HG03460 (cell line): ENCODE results near the gene AGBL4.
"Not testable (repeated sequence)": the region's sequence is repeated elsewhere in the genome, so short reads cannot be mapped to it uniquely, and the experiment has no call there.

ENCODE experiments used
- ATAC-seq: cut with Tn5 transposase; IDR thresholded peaks from one replicate; pipeline ENCODE4 v1.9.1; 2021; ENCODE audit not compliant: unreplicated experiment

The AGBL4 gene

DNA sequence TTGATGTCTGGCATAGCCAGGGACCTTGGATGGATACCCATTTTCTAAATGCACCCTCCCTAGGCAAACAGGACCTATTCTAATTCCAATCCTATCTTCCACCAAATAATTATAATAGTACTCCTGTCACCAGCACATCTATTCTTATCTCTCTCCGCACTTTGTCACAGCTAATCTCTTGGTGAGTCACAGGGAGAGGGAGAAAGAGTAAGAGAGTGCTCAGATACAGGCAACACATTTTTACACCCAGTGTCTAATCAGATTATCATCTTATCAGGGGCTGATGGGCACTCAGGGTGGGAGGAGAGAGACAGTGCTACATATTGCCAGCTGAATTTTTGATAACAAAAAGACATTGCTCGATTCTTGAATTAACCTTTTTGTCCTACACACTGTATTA lies 972.1 kb downstream of the AGBL4 start:
- ATAC-seq, result no peak

DNA sequence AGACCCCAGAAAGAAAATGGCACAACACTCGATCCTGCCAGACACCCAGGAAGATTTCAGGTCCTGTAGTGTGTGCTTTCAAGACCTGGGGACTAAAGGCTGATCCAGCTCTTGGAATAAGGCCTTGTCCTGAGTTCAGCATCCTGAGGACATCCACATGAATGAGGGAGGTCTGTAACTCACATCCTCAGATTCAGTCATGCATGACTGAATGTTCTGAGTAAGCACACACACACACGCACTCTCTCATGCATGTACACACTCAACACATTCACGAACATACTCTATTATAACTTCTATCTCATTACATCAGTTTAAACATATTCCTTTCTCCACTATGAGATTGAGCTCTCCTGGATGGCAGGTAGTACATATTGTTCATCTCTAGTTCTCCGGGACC lies 973.7 kb downstream of the AGBL4 start:
- no peak for ATAC-seq

DNA sequence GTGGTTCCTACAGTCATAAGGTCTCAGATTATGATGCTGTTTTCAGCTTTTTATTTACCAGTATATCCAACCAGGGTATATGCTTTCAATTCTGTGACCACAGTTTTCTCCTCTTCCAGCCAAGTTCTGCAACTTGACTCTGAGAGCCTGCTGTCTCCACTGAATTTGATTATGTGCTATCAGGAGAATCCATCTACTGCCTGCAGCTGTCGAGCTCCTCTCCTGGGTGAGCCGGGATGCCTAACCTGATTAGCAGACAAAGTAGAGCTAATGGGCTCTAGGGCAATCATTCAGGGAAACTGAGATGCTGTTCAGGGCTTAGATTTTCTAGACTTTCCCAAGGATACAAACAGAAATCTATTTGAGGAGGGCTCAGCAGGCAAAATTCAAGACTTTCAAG lies 975.6 kb downstream of the AGBL4 start:
- ATAC-seq, result no peak

DNA sequence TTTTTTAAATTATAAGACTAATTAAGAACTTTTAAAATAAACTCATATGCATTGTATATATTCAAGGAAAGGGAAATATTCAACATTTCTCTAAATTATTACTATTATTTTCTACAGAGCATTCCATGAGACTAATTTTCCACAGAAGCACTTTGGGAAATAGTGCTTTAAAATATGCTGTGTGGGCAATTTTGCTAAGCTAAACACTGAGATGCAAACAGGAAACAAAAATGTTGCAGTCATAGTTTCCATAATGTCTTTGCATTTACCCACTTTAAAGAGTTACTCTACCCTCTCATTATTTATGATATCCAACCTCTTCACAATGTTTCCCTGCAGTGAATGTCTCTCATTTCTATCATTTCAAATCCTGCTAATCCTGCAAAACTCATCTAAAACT lies 977.4 kb downstream of the AGBL4 start:
- ATAC-seq, result no peak

DNA sequence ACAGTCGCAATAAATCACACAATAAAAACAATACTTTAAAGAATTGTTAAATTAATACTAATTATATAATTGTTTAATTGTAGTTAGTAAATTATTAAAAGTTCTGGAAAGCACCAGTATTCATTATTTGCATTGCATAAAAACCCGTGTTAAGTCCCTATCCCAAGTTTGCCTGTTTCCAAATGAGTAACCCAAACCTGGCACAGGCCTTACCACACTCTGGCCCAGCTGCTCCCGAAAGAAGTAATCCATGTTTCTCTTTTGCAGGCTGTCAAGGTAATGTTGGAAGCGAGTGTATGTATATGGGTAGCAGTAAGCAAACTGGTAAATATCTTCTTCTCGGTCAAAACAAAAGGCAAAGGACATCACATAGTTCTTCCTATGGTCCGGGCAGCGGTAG lies 978.4 kb downstream of the AGBL4 start:
- no peak for ATAC-seq

DNA sequence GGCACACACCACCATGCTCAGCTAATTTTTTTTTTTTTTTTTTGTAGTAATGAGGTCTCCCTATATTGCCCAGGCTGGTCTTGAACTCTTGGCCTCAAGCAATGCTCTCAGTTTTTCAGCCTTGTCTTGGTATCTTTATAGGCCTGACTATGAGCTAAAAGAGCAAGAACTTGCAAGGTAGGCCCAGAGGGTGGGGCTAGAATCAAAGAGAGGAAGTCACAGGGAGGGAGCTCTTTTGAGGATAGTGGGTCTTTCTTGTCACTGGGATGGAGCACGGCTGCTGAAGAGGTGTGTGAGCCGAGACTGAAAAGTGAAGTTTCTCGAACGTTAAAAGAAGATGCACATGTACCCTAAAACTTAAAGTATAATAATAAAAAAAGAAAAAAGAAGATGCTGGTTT lies 987.1 kb downstream of the AGBL4 start:
- ATAC-seq, result no peak

DNA sequence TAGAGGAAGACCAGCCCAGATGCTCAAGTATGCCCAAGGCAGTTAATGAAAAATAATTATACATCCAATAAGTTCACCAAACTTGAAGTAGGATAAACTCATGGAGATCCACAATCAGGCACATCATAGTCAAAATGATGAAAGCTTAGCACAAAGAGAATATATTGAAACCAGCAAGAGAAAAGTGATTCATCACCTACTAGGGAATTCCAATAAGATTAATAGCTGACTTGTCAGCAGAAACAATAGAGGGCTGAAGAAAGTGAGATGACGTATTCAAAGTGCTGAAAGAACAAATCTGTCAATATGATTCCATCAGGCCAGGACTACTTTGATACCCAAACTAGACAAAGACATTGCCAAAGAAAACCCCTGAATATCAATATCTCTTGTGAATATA lies 995.4 kb downstream of the AGBL4 start:
- ATAC-seq, result no peak

DNA sequence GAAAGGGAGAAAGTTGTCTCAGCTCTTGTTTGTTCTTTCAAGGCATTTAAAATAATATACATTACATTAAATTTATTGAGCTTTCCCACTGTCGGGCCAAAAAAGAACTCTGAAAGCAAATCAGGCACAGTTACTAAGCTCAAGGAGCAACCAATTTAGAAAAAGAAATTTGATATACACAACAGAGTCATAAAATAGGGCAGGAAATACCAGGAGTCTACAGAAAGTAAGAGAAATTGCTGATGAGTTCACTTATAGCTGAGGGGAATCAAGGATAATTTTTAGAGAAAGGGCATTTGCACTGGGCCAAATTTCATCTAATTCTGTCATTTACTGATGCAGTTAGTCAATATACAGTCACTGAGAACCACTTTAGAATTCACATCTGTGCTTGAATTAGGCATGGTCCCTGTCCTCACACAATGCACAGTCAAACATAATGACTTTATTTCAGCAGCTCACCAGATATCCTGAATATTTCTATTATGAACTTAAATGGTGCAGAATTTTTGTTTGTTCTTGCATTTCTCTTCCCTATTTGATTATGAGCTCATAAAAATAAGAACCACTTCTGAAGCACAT lies 997.4 kb downstream of the AGBL4 start:
- ATAC-seq, result no peak

DNA sequence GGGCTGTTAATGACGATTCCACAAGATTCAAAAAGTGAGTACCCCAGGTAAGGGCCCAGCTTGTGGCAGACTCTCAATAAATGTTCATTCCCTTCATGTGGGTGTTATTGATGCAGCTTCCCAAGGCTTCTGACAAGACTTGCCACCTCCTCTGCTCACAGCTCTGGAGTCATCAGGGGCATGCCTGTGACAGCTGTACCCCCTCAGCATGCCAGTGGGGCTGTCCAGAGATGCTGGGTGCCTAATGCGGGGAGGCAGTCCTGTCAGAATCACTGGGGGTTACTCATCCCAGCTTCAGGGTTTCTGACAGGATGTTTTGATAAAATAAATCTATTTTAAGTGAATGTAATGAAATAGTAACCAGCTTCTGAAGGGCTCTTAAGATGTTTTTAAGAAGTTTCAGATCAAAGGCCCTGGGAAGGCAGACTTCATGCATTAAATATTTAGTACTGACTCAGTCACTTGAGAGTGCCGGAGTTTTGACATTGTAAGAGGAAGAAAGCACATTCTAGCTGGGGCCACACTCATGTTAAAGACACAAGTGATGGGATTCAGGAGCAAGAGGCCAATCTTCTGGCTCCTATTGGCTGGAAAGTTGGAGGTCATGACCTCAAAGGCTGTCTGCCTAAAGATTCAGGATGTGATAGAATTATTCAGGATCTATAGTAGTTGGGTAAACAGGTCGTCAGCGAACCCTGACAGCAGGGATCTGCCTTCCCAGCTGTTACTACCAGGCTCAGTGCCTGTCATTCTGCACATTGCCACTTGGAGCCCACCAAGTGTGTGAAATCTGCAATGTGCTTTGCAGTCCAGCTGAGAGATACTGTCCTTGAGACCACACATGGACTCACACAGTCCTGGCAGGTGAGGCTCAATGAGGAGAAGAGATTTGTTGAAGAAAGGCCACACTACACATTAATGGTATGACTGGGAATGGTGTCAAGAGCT lies 1007.5 kb downstream of the AGBL4 start:
- no peak for ATAC-seq

DNA sequence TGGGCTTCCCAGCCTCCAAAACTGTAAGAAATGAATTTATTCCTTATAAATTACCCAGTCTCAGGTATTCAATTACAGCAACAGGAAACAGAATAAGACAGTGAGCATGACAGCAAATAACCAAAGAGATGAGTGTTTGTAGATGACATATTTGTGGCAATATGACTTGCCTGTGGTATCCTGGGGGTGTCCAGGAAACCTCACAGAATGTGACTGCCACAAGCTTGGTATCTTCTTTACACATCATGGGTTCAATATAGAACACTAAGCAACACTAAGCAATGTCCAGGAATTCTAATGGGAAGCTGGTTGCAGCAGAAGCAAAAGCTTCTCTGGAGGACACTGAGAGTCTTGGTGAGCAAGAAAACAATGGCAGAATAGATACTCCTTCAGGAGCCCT lies 1010.7 kb downstream of the AGBL4 start:
- ATAC-seq, result no peak

DNA sequence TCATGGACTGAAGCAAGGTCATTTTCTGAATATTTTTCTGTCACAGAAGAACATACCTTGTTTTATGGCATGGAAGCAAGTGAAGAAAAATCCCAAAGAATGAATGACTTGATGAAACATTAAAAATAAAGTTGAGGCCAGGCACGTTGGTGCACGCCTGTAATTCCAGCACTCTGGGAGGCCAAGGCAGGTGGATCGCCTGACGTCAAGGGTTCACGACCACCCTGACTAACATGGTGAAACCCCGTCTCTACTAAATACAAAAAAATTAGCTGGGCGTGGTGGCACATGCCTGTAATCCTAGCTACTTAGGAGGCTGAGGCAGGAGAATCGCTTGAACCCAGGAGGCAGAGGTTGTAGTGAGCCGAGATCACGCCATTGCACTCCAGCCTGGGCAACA lies 1020.8 kb downstream of the AGBL4 start:
- ATAC-seq, result not testable (repeated sequence)

DNA sequence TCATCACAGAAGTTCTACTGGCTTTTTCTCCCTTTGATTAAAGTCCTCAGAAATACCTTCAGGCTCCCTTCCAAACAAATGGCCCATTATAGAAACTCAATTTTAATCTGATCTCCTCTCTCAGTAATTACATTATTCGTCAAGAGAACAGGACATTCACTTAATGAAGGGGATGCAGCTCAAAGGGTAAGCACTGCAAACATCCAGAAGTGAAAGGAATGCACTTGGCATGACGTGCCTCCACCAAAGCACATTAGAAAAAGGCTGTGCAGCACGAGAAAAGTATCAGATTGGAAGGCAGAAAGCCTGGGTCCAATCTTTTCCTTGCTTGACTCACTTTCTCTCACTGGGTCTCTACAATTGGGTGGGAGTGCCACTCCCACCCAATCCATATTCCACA lies 1024.4 kb downstream of the AGBL4 start:
- ATAC-seq, result no peak

DNA sequence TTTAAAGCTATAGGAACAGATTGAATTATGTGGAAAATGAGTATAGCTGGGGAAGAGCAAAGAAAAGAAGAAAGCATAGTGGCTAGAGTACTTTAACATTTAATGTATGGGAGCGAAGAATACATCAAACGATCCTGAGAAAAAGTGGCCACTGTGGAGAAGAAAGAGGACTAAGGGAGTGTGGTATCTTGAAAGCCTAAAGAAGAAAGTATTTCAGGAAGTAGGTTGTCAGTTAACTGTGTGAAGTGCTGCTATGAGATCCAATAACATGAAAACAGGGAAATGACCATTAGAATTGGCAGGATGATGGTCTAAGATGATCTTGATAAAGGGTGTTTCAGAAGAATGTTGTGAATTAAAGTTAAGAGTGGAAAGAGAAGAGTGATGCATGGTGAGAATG lies 1027.4 kb downstream of the AGBL4 start:
- ATAC-seq, result no peak

DNA sequence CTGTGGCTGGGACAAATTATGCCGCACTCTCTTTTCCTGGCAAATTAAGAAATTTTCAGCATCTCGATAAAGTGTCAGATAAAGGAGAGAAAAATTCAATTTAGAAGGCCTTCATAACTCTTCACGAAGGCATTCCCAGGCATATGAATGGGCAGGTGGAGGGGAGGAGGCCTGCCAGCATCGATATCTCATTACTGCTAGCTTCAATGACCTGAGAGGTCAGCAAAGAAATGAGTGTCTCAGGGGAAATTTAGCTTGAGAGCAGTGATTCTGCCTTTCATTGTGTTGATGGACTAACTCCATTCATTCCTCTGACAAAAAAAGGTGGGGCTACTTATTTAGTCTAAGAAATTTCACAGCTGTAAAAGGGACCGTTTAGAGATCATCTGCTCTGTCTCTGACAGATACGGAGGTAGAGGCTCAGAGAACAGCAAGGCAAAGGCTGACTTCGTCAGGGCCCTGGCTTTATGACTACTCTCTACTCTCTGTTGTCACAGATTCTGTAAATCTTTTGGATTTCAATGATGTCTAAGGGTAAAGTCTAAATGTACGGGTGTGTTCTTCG lies 1035.0 kb downstream of the AGBL4 start:
- ATAC-seq, result no peak

DNA sequence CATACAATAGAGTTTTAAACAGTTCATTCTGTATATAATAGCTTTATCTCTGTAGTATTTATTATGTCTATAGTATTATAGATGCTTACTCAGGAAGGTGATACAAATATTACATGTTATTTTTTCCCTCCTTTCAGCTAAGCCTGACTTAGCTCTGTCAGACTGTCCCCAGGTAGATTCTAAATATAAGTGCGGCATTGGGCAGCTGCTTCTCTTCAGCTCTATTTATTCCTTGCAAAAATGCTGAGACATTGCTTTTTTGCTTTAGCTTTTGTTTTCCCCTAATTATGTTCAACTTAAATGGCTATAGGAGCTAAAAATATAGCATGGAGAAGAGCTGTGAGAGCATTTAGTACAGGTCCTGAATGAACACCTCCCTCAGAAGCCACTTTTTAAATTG lies 1043.8 kb downstream of the AGBL4 start:
- no peak for ATAC-seq

DNA sequence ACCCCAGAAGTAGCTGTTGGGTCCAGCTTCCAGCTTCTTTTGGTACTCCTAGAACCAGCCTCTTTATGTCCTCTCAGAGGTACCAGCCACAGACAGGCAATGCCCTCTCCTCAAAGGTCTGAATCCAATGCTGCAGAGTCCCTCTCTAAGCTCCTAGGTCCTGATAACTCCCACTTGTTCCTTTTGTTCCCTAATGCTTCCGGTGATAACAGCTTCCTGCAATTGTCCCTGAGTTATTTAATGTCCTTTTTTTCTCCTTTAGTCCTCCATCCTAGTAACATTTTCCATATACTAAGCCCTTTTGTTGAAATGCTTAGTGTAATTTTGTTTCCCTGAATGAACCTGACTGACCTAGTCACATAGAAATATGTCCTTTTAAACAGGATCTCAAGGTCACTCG lies 1045.3 kb downstream of the AGBL4 start:
- ATAC-seq, result no peak

DNA sequence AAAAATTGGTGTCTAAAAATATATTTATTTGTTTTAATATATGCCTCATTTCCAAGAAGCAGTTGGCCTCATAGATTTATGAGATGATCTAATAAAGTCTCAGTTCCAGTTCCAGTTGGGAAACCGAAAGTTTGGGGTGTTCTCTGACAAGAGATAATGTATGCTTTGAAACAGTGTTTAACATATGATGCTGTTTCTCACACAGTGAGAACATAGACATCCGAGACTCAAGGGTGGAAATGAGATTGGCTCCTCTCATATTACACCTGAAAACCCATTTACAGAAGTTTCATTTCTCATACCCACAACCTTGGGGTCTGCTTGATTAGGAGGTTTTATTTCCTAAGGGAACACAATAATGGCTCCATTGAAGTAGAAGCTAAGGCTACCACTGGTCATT lies 1046.5 kb downstream of the AGBL4 start:
- ATAC-seq, result no peak

DNA sequence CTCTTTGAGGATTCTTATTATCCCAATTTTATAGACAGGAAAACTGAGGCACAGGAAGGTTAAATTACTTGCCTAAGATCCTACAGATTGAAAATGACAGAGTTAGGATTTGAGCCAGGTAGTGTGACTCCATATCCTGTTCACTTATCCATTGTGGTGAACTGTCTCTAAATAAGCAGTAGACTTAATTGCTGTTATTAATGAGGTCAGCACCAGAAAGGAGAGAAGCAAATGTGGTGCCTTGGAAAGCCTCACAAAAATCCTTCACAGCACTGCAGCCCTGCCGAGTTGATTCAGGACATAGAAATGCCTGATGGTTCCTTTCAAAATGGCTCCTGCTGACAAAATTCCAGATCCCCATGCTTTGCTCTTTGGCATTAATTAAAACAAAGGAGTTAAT lies 1053.8 kb downstream of the AGBL4 start:
- ATAC-seq, result no peak

DNA sequence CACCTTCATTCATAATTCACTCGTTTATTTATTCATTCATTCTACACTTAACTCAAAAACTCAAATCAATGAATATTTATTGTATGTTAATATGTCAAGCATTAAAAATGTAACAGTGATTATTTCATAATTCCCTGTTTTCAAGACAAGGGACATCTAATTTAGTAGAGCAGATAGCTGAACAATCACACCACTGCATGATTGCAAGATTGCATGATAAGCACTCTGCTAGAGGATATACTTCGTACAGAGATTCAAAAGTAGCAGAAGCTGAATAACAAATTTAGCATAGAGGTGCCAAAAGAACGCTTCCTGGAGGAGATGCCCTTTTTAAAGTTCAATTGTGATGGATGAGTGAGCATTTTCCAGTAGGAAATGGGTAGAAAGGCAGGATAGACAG lies 1056.4 kb downstream of the AGBL4 start:
- ATAC-seq, result no peak

DNA sequence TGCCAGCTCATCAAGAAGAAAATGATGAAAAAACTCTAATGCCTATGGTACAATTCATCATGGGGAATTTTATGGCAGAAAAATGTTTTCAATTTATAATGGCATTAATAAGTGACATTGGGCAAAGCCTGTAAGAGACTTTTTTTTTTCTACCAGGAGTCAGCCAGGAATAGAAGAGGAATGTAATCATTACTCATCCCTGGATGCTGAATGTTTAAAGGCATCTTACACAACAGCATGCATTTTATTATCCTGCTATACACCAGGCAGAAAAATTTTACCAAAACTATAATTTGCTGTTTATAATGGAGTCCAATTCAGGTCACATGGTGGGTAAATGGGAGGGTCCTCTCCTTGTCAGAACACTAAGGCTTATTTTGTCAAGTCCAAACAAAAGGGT lies 1057.2 kb downstream of the AGBL4 start:
- no peak for ATAC-seq

DNA sequence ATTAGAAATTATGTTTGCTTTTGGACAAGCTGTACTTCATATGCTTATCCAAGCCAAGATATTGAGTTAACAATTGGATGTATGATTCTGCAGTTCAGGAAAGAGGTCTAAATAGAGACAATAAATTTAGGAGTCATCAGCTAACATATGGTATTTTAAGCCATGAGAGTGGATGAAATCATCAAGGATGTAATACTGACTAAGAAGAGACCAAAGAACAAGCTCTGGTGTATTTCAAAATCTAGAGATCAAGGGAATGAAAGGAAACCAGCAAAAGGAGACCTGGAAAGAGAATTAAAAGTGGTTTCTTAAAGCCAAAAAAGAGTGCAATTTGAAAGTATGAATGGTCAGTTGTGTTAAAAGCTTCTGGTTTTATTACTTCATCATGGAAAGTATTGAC lies 1063.4 kb downstream of the AGBL4 start:
- no peak for ATAC-seq

DNA sequence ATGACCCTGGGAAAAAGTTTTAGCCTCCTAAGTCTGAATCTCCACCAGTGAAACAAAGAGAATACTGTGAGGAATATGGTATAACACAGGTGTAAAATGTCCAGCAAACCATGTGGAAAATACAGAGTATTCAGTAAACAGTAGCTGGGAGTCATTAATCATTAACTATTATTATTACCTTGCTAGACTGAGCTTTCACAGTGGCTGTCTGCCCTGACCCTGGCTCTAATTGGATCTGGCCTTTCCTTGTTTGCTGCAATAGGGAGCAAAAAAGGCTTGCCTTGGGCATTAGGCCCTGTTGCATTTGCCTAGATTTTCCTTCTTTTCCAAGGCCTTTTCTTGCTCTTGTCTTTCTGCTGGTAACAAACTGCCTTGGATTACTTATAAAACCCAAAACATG lies 1068.0 kb downstream of the AGBL4 start:
- ATAC-seq, result no peak
